Peyer's patch (tissue), 4 donors: Measurements from ENCODE around the gene PLAU.

Source experiments
- CTCF ChIP-seq, 6 experiments: fragments of 450-650 bp in 4 of 6; fragments of 200-600 bp in 2 of 6; sonication (generic) in 1 of 6; IDR thresholded peaks; one replicate each; pipeline ENCODE4 v1.5.1; 2017 to 2019; ENCODE audit warnings: antibody characterized with exemption in 6 of 6, mild to moderate bottlenecking in 3 of 6, moderate library complexity in 1 of 6
- POLR2A ChIP-seq, 2 donors: fragments of 450-650 bp; IDR thresholded peaks; one replicate each; pipeline ENCODE4 v1.5.1; 2017; ENCODE audit warnings: antibody characterized with exemption in 2 of 2, mild to moderate bottlenecking in 2 of 2, moderate library complexity in 2 of 2

GRCh38 chr10:73925539-73925938 is 14.6 kb downstream of the PLAU start:
- TF ChIP-seq CTCF (IDR thresholded peaks at IDR 0.05) (no peak), POLR2A (IDR thresholded peaks at IDR 0.05) (no peak)
